MM.1S (cell line): ENCODE results near the gene PFKFB4.

ENCODE experiments used
- CTCF ChIP-seq: fragments of 300-600 bp; sonication (generic); IDR thresholded peaks from 2 replicates; pipeline ENCODE4 v1.5.1; 2016; ENCODE audit warnings: antibody characterized with exemption, low read length, mixed read lengths
- EZH2 ChIP-seq: fragments of 300-600 bp; sonication (generic); optimal IDR thresholded peaks from 2 replicates; pipeline ENCODE3; 2017; ENCODE audit warnings: low read depth, mild to moderate bottlenecking, antibody characterized with exemption, low read length, mixed read lengths
- EZH2phosphoT487 ChIP-seq: fragments of 300-600 bp; sonication (generic); IDR thresholded peaks from 2 replicates; pipeline ENCODE4 v1.6.1; 2018; ENCODE audit warnings: antibody characterized with exemption, low read length

- TF ChIP-seq CTCF (no peak), EZH2 (no peak), EZH2phosphoT487 (no peak)
Observed at GRCh38 chr3:48599077-48599501, 42.5 kb upstream of the PFKFB4 start.
